NCI-H2081 (cell line): ENCODE data around the gene R3HDM2.

ENCODE experiments used
- DNase-seq, 2 experiments: peaks; one replicate each; lab custom pipeline; 2025; lab: John Stamatoyannopoulos, UW

Gene R3HDM2

DNA sequence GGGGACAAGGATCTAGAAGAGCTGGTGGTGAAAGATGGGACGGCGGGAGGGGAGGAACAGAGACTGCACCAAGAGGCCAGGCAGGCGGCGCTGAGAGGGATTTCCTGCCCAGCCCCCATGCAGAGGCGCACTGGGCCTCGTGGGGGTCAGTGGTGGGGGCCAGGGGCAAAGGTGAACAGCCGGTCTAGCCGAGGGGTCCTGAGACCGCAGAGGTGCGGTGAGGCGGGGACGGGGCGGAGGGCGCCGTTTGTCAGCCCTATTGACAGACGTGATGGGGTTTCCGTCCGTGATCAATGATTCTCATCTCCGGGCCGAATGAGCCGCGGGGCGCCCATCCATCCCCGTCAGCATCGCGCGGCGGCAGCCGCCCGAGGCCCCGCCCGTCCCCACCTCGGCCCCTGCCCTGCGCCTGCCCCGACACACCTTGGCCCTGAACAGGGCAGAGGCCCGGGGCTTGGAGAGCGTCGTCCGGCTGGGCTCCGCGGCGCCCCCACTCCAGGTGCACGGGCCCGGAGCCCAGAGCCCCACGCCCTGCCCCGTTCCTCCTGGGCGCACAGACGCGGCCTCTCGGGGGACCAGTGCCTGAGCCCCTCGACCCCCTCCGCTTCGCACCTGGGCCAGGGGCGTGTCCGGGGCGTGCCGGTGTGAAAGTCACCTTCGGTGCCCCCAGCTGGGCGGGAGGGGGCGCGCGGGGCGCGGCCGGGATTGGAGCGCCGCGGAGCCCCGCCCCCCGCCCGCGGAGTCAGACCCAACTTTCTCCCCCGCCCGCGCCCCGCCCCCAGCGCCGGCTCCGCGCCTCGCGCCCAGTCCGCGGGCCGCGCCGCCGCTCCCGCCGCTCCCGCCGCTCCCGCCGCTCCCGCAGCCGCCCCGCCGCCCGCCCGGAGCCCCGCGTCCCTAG lies 214.6 kb downstream of the R3HDM2 start, which contains the start of gene NXPH4:
TSS of gene NXPH4 (plus strand) at position 781 of the 898 bp plus-strand sequence. CDS start 176 bp downstream, outside the sequence.
- peak; percentile 23 to 34 for DNase-seq

DNA sequence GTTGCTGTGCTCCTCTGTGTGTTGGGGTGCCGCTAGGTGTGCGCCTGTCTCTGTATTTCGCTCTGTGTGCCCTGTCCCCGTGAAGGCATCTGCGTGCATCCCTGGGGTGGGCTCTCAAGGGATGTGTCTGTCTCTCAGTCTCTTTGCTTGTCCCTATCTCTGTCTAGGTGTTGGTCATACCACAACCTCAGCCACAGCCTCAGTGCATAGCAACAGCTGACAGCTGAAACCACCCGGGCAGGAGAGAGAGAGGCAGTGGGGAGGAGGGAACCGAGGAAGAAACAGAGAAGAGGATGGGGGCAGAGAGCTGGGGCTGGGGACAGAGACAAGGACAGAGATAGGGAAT lies 215.2 kb downstream of the R3HDM2 start:
- no peak for DNase-seq

DNA sequence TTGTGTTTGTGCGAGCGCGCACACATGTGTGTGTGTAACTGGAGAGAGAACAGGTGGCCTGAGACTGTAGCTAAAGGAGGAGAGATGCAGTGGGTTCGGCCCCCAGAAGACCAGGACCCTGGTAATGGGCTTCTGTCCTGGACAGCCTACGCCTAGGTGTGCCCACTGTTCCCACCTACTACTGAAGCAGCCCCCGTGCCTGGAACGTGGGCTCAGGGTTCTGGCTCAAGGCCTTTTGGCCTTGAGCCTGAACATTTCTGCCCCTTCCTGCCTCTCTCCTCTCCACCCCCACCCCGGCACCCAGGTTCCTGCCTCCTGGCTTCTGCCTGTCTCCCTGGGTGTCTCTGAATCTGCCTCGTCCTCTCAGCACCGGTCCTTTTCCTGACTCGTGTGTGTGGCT lies 215.8 kb downstream of the R3HDM2 start:
- no peak for DNase-seq

GRCh38 chr12:57214398-57214781 lies 216.5 kb downstream of the R3HDM2 start:
- DNase-seq = peak; percentile 64 to 69

DNA sequence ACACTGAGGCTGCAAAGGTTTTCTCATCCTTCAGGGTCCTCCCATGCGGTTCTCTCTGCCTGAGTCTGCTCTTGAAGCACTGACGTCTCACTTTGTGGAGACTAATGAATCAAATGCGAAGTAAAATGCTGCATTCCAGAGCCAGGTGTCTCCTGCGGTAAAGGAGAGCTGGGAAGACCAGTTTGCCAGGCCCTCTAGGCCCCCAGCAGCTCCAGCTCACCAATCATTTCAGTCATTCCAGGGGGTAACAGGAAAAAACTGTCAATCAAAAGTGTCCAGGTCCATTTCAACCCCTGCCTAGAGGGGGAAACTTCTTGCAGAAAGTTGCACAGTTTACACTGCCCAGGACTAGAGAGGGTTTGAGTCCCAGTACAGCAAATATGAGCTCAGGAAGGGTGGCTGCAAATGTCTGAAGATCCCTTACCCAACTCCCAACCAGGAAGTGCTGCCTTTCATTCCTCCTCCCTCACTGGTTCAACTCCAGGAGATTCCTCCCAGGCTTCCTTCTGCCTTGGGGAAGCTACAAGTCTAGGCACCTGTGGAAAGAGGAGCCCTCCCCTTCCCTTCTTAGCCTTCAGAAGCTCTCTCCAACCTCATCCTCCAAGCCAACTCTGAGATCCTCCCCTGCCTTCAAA lies 217.0 kb downstream of the R3HDM2 start:
- no peak for DNase-seq

- peak; percentile 77 to 80 for DNase-seq
Observed at GRCh38 chr12:57213058-57213715, 217.7 kb downstream of the R3HDM2 start.

GRCh38 chr12:57212701-57213057 lies 218.2 kb downstream of the R3HDM2 start:
- DNase-seq = no peak

DNA sequence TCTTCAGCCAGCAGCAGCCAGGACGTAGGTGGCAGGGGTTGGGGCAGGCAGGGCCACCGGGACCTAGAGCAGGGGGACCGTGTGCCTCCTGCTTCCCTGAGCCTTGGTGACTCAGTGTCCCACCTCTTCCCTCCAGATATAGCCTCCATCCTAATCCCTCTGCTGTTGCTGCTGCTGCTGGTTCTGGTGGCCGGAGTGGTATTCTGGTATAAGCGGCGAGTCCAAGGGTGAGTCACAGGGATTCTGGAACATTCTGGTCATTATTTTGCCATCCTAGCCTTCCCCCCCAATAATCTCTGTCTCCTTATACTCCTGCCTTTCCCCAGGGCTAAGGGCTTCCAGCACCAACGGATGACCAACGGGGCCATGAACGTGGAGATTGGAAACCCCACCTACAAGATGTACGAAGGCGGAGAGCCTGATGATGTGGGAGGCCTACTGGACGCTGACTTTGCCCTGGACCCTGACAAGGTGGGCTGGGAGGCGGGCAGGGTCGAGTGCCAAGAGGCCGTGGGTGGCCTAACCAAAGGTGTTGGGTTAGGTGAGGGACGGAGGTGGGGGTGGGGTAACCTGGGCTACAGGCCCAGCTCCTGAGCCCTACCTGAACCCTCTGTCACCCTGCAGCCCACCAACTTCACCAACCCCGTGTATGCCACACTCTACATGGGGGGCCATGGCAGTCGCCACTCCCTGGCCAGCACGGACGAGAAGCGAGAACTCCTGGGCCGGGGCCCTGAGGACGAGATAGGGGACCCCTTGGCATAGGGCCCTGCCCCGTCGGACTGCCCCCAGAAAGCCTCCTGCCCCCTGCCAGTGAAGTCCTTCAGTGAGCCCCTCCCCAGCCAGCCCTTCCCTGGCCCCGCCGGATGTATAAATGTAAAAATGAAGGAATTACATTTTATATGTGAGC lies 218.8 kb downstream of the R3HDM2 start:
- no peak for DNase-seq

- no peak for DNase-seq
Observed at GRCh38 chr12:57210926-57211692, 219.7 kb downstream of the R3HDM2 start.

DNA sequence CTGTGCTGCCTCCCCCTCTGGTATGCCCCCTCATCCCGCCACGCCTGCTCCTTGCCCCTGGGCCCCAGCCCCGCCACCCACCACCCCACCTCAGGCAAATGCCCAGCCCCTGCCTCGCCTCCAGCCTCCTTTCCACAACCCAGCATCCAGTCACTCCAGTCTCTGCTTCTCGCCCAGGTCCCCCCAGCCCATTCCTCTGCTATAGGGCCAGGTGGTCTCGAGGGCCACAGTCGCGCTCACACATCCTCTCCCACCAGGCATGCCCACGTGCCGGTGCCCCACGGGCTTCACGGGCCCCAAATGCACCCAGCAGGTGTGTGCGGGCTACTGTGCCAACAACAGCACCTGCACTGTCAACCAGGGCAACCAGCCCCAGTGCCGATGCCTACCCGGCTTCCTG lies 220.4 kb downstream of the R3HDM2 start:
- DNase-seq = no peak

DNA sequence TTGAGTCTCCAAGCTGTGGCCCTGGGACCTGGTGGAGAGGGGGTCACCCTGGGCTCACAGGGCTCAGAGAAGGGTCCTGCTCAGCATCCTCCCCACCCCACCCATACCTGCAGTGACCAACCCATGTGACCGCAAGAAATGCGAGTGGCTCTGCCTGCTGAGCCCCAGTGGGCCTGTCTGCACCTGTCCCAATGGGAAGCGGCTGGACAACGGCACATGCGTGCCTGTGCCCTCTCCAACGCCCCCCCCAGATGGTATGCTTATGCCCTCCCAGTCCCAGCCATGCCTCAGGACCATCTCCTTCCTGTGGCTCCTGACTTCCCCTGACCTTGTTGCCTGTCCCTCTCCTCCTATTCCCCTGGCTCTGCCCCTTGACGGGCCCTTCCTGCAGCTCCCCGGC lies 220.9 kb downstream of the R3HDM2 start:
- no peak for DNase-seq

DNA sequence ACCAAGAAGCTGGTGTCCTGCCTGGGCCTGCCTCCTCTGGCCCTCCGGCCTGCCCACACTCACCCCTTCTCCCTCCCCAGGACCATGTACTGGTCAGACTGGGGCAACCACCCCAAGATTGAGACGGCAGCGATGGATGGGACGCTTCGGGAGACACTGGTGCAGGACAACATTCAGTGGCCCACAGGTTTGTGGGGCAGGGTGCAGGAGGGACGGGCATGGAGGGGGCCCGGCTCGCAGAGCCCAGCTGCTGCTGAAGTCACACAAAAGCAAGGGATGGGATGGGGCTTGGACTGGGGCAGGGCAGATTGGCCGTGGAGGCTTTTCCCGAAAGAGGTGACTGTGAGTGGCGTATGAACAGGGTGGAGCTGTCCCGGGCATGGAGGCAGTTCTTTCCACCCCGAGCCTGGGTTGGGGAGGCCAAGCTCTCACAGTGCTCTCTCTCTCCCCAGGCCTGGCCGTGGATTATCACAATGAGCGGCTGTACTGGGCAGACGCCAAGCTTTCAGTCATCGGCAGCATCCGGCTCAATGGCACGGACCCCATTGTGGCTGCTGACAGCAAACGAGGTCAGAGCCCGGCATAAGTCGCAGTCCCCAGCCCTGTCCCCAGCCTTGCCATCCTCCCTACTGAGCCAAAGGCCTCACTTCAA lies 222.1 kb downstream of the R3HDM2 start:
- no peak for DNase-seq

DNA sequence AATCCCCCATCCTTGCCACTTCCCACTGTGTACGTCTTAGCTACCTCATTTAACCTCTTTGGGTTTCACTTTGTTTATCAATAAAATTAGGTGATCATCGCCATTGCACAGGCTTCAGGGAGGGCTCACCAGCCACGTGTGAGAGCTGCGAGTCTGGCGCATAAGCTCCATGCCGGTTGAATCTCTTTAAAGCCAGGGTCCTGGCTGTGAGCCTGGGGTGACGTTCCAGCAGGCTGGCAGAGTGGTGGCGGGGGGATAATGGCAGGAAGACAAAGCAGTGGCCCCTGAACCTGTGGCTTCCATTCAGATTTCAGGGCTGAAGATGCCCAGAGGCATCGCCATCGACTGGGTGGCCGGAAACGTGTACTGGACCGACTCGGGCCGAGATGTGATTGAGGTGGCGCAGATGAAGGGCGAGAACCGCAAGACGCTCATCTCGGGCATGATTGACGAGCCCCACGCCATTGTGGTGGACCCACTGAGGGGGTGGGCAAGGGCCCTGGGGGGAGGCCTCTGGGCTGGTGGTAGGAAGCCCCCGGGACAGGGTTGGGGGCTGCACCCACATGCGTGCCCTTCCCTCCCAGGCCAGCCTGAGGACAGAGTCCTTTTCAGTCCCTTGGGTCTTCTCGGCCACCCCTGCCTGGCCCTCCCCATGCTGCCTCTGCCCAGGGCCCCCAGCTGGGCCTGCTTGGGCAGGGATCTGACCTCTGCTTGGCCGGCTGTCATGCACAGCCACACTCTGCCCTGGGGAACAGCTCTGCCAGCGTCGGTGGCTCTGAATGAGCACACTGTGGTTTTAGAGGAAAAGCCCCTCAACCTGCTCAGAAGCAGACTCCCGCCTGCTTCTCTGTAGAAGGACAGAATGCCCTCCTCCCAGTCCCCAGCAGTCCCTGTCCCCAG lies 222.9 kb downstream of the R3HDM2 start:
- DNase-seq = no peak

DNA sequence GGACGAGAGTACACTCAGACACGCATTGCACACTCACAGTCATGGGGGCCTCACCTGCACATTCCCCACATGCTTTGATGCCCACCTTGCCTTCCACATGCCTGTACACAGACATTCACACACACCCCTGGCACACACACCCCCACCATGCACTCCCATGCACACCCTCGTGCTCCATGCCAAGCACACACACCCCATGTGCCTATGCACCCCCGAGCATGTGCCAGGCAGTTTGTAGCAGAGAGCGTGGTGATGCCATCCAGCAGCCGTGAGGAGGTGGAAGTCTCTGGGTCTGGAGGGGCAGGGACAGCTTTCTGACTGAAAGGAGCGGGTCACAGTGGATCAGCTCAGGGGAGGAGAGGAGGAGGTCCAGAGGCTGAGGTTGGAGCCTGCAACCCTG lies 224.9 kb downstream of the R3HDM2 start:
- no peak for DNase-seq

DNA sequence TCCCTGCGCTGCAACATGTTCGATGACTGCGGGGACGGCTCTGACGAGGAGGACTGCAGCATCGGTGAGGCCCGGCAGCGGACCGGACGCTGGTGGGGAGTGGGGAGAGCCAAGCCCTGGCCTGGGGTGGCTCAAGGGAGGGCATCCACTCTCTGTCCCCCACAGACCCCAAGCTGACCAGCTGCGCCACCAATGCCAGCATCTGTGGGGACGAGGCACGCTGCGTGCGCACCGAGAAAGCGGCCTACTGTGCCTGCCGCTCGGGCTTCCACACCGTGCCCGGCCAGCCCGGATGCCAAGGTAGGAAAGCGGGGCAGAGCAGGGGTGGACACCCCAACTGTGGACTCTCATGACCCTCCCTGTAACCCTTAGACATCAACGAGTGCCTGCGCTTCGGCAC lies 225.7 kb downstream of the R3HDM2 start:
- DNase-seq = no peak

- no peak for DNase-seq
Observed at GRCh38 chr12:57204454-57204853, 226.4 kb downstream of the R3HDM2 start.

DNA sequence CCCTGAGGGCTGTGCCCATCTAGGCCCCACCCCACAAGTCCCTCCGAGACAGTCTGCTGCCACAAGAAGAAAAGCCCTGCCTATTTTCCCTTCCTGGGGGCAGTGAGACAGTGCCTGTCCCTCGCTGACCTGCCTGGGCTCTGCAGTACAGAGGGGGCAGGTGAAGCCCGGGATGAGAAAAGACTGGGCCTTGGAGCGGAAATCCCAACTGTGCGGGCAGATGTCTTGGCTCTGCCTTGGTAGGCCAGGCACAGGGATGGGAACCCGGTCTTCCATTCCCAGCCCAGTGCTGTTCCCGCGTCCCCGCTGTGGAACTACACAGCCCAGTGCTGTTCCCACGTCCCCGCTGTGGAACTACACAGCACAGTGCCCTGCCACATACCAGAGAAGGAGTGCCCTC lies 227.1 kb downstream of the R3HDM2 start:
- no peak for DNase-seq
